Measurements from ENCODE around the gene ASCL3.

DNA sequence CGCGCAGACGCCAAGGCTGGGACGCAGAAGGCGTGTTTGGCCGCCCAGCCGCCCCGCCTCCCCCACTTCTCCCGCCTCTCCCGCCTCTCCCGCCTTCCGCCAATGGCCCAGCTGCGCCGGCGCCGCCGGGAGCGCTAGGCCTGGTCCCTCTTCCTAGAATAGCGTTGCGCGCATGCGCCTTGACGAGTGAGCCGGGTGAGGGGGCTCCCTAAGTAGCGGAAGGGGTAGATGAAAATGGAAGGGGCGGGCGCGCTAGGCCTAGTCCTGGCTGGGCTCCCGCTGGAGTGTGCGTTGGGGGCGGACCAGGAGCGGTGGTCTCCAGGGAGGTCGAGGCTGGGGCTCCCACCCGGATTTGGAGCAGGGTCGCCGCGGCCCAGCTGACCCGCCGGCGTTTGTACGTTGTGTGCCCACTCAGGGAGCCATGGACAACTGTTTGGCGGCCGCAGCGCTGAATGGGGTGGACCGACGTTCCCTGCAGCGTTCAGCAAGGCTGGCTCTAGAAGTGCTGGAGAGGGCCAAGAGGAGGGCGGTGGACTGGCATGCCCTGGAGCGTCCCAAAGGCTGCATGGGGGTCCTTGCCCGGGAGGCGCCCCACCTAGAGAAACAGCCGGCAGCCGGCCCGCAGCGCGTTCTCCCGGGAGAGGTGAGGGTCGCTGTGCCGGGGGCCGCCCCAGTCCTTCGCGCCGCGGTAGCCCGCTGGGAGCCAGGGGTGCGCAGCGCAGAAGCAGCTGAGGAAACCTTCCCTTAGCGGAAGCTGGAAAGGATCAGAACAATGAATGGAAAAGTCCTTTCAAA, 31.6 kb downstream of the ASCL3 start, which contains the start of gene AKIP1:
- TF ChIP-seq EZH2 (IDR thresholded peaks at IDR 0.05), result no peak
- peak; percentile 90 for TF ChIP-seq POLR2AphosphoS5 (IDR thresholded peaks at IDR 0.05; ENCODE audit: borderline replicate concordance, low read depth, low read length)
- TF ChIP-seq FOXP2 (optimal IDR thresholded peaks at IDR 0.05; ENCODE audit: control extremely low read depth, extremely low read length, insufficient read depth), result peak; percentile 6

Measured in SK-N-MC (cell line).